K562 (cell line): ENCODE results near the gene DYNLT4. TPM values are rescaled to one million over a fixed set of nuclear protein-coding genes. Genes with fewer than 3 reads are reported as not detected.

ENCODE experiments used
- ADNP ChIP-seq: fragments of 200-800 bp; sonication (Bioruptor generic); IDR thresholded peaks from 2 replicates; pipeline ENCODE4 v1.6.1; 2016; ENCODE audit warnings: missing genetic modification characterization, missing compliant biosample characterization
- AFF1 ChIP-seq, 2 experiments: fragments of 450-650 bp; IDR thresholded peaks; 2 replicates each; pipeline ENCODE4 v1.6.1; 2018; ENCODE audit warnings: mild to moderate bottlenecking in 2 of 2, low read depth in 1 of 2; ENCODE audit not compliant: partially characterized antibody in 2 of 2
- ARID3A ChIP-seq: IDR thresholded peaks from 2 replicates; pipeline ENCODE4 v1.6.1; 2012; ENCODE audit warnings: low read depth, low read length, improper control_type of control experiment, borderline replicate concordance
- COPS2 ChIP-seq: fragments of 450-650 bp; conservative IDR thresholded peaks from 2 replicates; pipeline ENCODE4 v1.6.1; 2016; ENCODE audit warnings: mild to moderate bottlenecking, moderate library complexity
- CTCF ChIP-seq, 3 experiments: IDR thresholded peaks in 2 of 3; conservative IDR thresholded peaks in 1 of 3; 2 replicates each; pipeline ENCODE4 v1.5.1; 2011 to 2012; ENCODE audit warnings: low read length in 3 of 3, mild to moderate bottlenecking in 3 of 3, control low read depth in 2 of 3, improper control_type of control experiment in 1 of 3, inconsistent platforms in 1 of 3, low read depth in 1 of 3, mixed read lengths in 1 of 3, moderate library complexity in 1 of 3; ENCODE audit not compliant: insufficient read depth in 2 of 3
- EGR1 ChIP-seq: fragments of 450-650 bp; conservative IDR thresholded peaks from 2 replicates; pipeline ENCODE4 v1.6.1; 2017; ENCODE audit warnings: mild to moderate bottlenecking
- HNRNPH1 ChIP-seq: fragments of 200-400 bp; formaldehyde crosslinking; optimal IDR thresholded peaks from 2 replicates; pipeline ENCODE3; 2017; ENCODE audit warnings: low read depth, mild to moderate bottlenecking, low read length, moderate library complexity
- IFI16 ChIP-seq: fragments of 250-450 bp; sonication (Bioruptor Pico); IDR thresholded peaks from 2 replicates; pipeline ENCODE4 v2.1.2; 2022; ENCODE audit warnings: mild to moderate bottlenecking, inconsistent platforms
- JUN ChIP-seq, 2 experiments: sonication (generic) in 1 of 2; formaldehyde crosslinking in 1 of 2; IDR thresholded peaks; 2 replicates each; pipeline versions ENCODE4 v1.6.1 to v1.8.0; 2012 to 2022; ENCODE audit warnings: borderline replicate concordance in 2 of 2, mild to moderate bottlenecking in 2 of 2, improper control_type of control experiment in 1 of 2, low read depth in 1 of 2, low read length in 1 of 2, missing genetic modification reagents in 1 of 2
- PHF21A ChIP-seq: fragments of 450-650 bp; IDR thresholded peaks from 2 replicates; pipeline ENCODE4 v1.6.1; 2017; ENCODE audit warnings: low read depth, borderline replicate concordance
- PKNOX1 ChIP-seq: fragments of 450-650 bp; IDR thresholded peaks from 2 replicates; pipeline ENCODE4 v1.6.1; 2016
- SAFB ChIP-seq: fragments of 200-400 bp; formaldehyde crosslinking; IDR thresholded peaks from 2 replicates; pipeline ENCODE4 v1.6.1; 2017; ENCODE audit warnings: low read depth, low read length, borderline replicate concordance
- SMARCA5 ChIP-seq: fragments of 450-650 bp; IDR thresholded peaks from 2 replicates; pipeline ENCODE4 v1.6.1; 2016
- ZBTB2 ChIP-seq: fragments of 450-650 bp; IDR thresholded peaks from 2 replicates; pipeline ENCODE4 v1.6.1; 2016; ENCODE audit warnings: antibody characterized with exemption
- ZKSCAN3 ChIP-seq: fragments of 250-450 bp; sonication (Bioruptor Pico); IDR thresholded peaks from 2 replicates; pipeline ENCODE4 v1.4.0; 2020
- ZNF124 ChIP-seq: sonication (generic); formaldehyde crosslinking; IDR thresholded peaks from 2 replicates; pipeline ENCODE4 v1.8.1; 2022; ENCODE audit warnings: missing genetic modification reagents
- ZNF830 ChIP-seq: fragments of 250-450 bp; sonication (Bioruptor Pico); IDR thresholded peaks from 2 replicates; pipeline ENCODE4 v1.5.0; 2021; ENCODE audit warnings: mild to moderate bottlenecking
- polyA plus RNA-seq, 8 experiments: library from polyadenylated mRNA; depleted of rRNA in 4 of 8; stranded (reverse) in 5 of 8; unstranded in 3 of 8; fragments of >200 nt; fragmentation: Nextera tagmentation in 2 of 8; fragmentation: Illumina TruSeq in 1 of 8; extraction: Ambion mirVana in 2 of 8; extraction: Trizol in 1 of 8; gene quantifications; 2 replicates each; pipeline versions ENCODE4 v1.2.1 to v1.2.3, GENCODE V29; 2011 to 2014; ENCODE audit warnings: inconsistent platforms in 1 of 8, missing spikeins in 1 of 8
- total RNA-seq, 7 experiments: library from RNA; depleted of rRNA in 6 of 7; stranded (reverse); fragments of >200 nt in 6 of 7; fragmentation: Illumina TruSeq in 2 of 7; extraction: Trizol in 2 of 7; gene quantifications; 2 replicates each; pipeline versions ENCODE4 v1.2.1 to v1.2.3, GENCODE V29; 2011 to 2021; ENCODE audit warnings: low replicate concordance in 1 of 7

The DYNLT4 gene
- total and polyA plus RNA-seq, 9 of the 15 experiments (the other 6 are each of a cell fraction or from before 2014, with no cell fraction given) = 0.29 to 0.73 TPM; not detected in 7

- no peak for TF ChIP-seq HNRNPH1
- TF ChIP-seq ZNF124 (CRISPR knock-in tag) = no peak
- TF ChIP-seq ARID3A = no peak
- no peak for TF ChIP-seq COPS2
- TF ChIP-seq ZBTB2 = peak; percentile 89
- peak; percentile 47; the same call in 1 of the 2 replicates for TF ChIP-seq JUN (IDR thresholded peaks at IDR 0.05; ENCODE audit: borderline replicate concordance, low read depth, low read length)
- peak; percentile 83 for TF ChIP-seq JUN (CRISPR knock-in tag; IDR thresholded peaks at IDR 0.05; ENCODE audit: borderline replicate concordance)
- TF ChIP-seq ADNP (tag) = no peak
- peak; percentile 68 for TF ChIP-seq EGR1
- TF ChIP-seq ZKSCAN3 (CRISPR knock-in tag) = no peak
- TF ChIP-seq ZNF830 (CRISPR knock-in tag) = no peak
- 0 out of 2 replicates have a peak, but pooled peaks have one; percentile 81 for TF ChIP-seq PHF21A
- no peak for TF ChIP-seq IFI16 (CRISPR knock-in tag)
- peak; percentile 94 to 96 (median 95) for TF ChIP-seq CTCF (IDR thresholded peaks at IDR 0.05 in 2 of 3, conservative IDR thresholded peaks at IDR 0.05 in 1 of 3; ENCODE audit: insufficient read depth in 2 of 3, low read depth in 1 of 3, low read length in 3 of 3)
- no peak for TF ChIP-seq SMARCA5
- peak; percentile 23 to 41 for TF ChIP-seq AFF1 (IDR thresholded peaks at IDR 0.05; ENCODE audit: low read depth in 1 of 2, partially characterized antibody in 2 of 2)
- TF ChIP-seq PKNOX1 = peak; percentile 87
- 0 out of 2 replicates have a peak, but pooled peaks have one; percentile 41 for TF ChIP-seq SAFB
These were observed 7.2 kb downstream of the DYNLT4 start, which contains the start of gene PLK3 (continued) for GRCh38 chr1:44799770-44800584.
